GM15510 (cell line): ENCODE results near the gene F7.

ENCODE experiments used
- POLR2A ChIP-seq: IDR thresholded peaks from 3 replicates; pipeline ENCODE4 v1.6.1; 2011; ENCODE audit warnings: borderline replicate concordance; ENCODE audit not compliant: insufficient read length; ENCODE audit errors: extremely low read depth

Gene F7

DNA sequence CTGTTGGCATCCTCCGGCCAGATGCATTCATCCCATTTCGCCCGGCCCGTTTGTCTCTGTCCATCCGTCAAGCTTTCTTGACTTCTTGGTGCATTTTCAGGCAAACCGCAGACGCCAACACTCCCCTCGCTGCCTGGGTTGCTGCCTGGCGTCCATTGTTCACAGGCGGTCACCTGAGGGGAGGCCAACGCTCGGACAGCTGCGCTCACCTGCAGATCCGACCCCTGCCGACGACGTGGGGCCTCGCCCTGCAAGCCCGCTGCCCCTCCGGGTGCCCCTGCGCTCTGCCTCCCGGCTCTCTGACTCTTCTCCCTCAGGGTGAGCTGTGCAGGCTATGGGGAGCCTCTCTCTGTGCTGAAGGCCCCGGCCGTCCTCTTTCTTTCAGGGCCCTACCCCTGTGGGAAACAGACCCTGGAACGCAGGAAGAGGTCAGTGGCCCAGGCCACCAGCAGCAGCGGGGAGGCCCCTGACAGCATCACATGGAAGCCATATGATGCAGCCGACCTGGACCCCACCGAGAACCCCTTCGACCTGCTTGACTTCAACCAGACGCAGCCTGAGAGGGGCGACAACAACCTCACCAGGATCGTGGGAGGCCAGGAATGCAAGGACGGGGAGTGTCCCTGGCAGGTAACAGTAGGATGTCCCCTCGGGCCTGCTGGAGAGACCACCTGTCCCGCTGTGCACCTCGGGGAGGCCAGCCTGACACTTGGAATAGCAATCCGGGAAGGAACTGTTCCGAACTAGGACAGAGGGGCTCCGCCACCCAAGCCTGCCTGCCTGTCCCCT, 38.1 kb downstream of the F7 start:
- no peak for TF ChIP-seq POLR2A

GRCh38 chr13:113144255-113144629, 38.7 kb downstream of the F7 start:
- TF ChIP-seq POLR2A = no peak

GRCh38 chr13:113145496-113145895, 39.9 kb downstream of the F7 start:
- TF ChIP-seq POLR2A = no peak

- TF ChIP-seq POLR2A = no peak
Measured at GRCh38 chr13:113145911-113146598, 40.5 kb downstream of the F7 start.

- no peak for TF ChIP-seq POLR2A
Measured at GRCh38 chr13:113146750-113147149, 41.2 kb downstream of the F7 start.

DNA sequence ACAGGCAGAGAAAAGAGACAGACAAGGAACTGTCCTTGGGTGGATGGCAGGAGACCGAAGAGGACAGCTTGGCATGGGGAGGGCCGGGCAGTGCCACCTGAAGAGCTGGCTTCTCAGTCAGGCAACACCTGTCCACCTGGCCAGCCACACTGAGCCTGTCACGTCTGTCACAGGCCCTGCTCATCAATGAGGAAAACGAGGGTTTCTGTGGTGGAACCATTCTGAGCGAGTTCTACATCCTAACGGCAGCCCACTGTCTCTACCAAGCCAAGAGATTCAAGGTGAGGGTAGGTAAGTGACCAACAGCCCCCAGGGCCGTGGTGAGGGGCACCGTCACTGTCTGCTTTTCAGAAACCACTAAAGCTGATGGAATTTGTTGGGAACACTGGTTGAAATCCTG, 41.6 kb downstream of the F7 start:
- no peak for TF ChIP-seq POLR2A

DNA sequence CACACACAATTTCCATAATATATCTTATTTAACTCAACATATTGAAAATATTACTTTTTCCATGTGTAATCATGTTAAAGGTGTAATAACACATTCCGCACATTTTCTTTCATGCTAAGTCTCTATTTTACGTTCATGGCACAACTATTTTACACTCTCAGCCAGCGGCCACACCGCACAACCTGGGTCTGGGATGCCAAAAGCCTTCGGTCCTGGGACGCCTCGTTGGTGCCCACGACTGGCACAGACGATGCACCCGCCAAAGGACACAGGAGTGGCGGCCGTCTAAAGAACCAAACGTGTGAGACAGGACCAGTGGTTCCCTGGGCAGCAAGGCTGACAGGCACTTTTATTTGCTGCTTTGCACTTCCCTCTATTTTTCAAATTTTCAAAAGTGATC, 42.8 kb downstream of the F7 start:
- no peak for TF ChIP-seq POLR2A

DNA sequence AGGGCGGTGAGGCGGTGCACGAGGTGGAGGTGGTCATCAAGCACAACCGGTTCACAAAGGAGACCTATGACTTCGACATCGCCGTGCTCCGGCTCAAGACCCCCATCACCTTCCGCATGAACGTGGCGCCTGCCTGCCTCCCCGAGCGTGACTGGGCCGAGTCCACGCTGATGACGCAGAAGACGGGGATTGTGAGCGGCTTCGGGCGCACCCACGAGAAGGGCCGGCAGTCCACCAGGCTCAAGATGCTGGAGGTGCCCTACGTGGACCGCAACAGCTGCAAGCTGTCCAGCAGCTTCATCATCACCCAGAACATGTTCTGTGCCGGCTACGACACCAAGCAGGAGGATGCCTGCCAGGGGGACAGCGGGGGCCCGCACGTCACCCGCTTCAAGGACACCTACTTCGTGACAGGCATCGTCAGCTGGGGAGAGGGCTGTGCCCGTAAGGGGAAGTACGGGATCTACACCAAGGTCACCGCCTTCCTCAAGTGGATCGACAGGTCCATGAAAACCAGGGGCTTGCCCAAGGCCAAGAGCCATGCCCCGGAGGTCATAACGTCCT, 43.4 kb downstream of the F7 start:
- TF ChIP-seq POLR2A = no peak

DNA sequence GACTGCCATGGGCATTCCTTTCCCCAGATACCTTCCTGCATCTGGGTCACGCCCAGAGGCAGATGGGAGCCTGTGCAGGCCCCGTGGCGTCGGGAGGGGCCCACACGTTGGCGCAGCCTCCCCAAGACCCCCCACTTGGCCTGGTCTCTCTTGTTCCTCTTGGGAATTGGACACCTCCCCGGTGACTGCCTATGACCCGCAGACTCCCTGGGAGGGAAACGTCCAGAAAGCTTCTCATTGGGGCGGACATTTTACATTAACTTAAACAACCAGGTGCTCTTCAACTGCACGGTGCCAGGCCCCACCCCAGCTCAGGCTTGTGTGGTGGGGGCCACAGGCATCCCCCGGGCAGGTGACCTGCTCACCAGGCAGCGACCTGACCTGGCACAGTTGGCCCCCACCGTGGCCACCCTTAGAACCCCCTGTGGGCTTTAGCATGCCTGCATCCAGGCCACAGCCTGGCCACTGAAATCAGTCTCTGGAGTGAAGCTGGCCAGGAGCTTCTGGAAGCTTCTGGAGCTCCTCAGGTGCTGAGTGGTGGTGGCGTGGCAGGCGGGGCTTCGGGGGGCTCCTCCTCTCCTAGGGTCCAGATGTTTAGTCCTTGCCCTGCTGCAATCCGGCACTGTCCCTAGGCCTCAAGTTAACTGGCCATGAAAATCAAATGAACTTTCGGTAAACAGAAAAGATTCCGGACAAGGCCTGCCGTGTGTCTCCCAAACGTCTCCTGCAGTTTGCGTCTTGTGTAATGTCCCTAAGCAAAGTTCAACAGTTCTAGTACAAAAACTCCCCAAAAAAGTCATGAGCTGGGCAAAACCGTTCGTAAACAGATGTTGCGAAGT, 44.3 kb downstream of the F7 start:
- TF ChIP-seq POLR2A = no peak

GRCh38 chr13:113150550-113151365, 45.2 kb downstream of the F7 start:
- TF ChIP-seq POLR2A = no peak

GRCh38 chr13:113151745-113152690, 46.4 kb downstream of the F7 start:
- TF ChIP-seq POLR2A = no peak

- no peak for TF ChIP-seq POLR2A
Measured at GRCh38 chr13:113152691-113152983, 47.0 kb downstream of the F7 start.

GRCh38 chr13:113152984-113153809, 47.6 kb downstream of the F7 start:
- no peak for TF ChIP-seq POLR2A
